Measurements from ENCODE around the gene PTGIS.

PTGIS gene

DNA sequence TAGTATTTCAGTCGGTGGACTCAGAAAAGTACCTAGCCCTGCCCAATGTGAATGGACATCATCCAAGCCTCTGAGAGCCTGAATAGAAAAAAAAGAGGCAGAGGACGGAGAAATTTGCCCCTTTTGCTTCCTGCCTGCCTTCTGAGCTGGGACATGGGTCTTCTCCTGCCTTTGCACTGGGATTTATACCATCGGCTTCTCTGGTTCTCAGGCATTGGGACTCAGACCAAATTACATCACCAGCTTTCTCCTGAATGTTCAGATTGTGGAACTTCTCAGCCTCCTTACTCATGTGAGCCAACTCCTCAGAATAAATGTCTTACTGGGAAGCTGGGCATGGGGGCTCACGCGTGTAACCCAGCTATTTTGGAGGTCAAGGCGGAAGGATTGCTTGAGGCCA is 105.3 kb downstream of the PTGIS start:
- no peak for DNase-seq

DNA sequence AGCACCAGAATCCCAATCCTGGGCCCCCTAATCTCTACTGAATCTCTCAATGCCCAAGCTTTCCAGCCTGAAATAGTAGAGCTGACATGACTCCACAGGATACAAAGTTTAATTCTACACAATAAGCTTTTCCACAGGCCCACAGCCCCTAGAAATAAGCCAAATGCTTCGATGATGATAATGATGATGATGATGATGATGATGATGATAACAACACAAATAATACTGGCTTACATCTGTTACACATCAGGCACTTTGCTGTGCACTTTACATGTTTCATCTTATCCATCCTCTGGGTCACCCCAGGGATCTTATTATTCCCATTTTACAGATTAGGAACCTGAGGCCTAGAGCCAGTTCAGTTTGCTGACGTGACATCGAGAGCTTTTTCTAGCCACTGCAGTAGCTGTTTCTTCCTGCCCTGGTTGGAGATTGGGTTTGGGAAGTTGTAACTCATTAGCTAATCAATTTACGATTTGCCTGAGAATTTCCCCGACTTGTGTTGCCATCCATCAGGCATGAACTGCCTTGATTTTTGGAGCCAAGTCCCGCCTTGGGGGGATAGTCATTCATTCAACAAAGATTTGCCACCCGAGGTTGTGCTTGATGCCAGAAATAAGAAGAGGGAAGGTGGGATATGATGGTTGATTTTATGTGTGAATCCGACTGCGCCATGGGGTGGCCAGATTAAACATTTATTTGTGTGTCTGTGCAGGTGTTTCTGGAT is 105.9 kb downstream of the PTGIS start:
- no peak for DNase-seq

DNA sequence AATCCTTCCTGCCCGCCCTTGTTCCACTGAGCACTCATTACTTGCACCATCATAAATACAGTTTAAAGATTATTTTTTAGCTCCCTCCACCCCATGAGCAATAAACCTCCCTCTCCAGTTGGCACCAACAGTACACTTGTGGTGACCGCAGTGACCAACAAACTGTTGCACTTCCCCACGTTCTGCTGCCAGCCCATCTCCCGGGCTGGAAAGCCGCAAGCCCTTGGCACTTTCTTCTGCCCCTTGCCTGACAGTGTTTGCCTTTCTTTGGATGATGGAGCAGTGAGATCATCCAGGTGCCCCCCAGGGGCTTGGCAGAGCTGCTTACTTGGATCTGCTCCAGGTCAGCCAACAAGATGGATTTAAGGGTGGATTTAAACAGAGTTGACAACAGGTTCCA is 107.0 kb downstream of the PTGIS start:
- no peak for DNase-seq

DNA sequence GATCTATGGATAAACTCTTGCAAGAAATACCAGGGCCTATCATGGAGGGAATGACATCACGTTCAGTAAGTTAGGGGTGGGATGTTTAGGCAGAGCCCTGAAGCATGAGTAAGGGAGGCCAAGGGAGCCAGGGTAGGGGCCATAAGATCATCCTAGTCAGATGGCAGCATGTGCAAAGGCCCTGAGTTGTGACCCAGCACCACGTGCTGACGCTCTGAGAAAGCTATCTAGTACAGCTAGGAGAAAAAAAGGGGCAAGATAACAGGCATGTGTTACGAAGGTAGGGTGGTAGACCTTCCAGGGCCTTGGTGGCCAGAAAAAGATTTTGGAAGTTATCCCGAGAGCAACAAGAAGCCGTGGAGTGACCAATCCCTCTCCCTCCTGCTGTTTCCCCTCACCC is 107.8 kb downstream of the PTGIS start:
- no peak for DNase-seq

DNA sequence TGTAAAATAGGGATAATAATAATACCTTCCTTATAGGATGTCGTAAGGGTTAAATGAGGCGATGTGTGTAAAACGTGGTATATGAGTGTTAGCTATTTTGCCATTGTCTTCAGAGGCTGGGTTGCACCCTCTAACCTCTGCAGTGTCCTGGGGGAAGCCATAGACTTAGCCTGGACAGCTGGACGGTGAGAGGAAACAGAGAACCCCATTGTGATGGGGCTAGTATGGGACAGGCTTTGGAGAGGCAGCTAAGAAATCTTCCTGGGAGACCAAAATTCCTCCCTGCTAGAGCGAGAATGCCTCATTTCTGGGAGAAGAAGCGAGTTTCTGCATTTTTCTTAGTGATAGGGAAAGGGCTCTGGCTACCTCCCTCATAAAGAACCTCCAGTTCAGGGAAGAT is 108.3 kb downstream of the PTGIS start:
- DNase-seq, result no peak

DNA sequence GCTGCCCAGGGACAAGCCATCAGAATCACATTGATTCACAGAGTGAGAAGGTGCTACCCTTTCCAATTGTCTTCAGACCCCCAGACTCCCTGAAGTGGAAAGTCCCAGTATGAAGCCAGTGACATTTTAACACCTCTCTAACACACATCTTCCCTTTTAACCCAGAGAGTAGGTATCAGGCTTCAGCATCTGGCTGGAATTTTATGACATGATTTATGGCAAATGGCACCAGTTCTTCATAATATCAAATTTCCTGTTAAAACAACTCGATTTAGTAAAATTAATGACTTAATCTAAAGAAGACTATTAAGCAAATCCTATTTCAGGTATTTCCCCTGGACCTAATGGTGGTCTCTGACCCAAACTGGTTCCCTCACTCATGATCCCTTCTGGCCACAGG is 110.5 kb downstream of the PTGIS start:
- no peak for DNase-seq

DNA sequence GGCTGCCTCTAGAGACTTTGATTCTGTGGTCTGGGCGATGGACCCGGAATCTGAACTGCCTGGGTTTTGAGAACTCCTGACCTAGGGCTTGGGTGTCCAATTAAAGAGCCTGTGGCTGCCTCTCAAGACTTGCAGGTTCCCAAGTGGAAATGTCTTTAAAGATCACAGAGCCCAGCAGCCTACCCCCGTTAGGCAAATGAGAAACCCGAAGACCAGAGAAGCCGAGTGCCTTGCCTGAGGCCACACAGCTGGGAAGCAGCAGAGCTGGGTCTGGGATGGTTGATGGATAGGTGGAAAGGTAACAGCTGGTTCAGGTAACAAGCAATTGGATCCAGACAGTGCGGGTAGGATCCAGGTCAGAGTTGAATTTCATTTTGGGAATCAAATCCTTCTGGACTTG is 111.3 kb downstream of the PTGIS start:
- DNase-seq, result no peak

DNA sequence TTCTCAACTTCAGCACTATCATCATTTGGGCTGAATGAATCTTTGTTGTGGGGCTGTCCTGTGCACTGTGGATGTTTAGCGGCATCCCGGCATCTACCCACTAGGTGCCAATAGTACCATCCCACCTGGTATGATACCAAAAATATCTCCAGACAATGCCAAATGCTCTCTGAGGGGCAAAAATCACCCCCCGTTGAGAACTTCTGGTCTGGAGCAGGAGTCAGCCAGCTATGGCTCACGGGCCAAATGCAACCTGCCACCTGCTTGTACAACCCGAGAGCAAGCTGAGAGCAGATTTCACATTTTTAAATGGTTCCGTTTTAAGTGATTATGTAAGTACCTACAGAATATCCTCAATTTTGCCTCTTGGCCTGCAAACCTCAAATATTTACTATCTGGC is 112.2 kb downstream of the PTGIS start:
- no peak for DNase-seq
